Right atrium auricular region (tissue), 2 donors: Measurements from ENCODE around the gene ATAD5. TPM values are rescaled to one million over a fixed set of nuclear protein-coding genes. Genes with fewer than 3 reads are reported as not detected.

Experiments used
- DNase-seq: peaks from one replicate; pipeline ENCODE4 v3.0.0-alpha.2; 2019; ENCODE audit warnings: low spot score
- H3K27ac ChIP-seq, 2 donors: fragments of 200-600 bp; sonication (generic); 1 replicate in 1 of 2; 2 replicates in 1 of 2; pipeline ENCODE4 v1.5.1; 2016 to 2019
- H3K27me3 ChIP-seq, 2 donors: fragments of 200-600 bp; sonication (generic); one replicate each; pipeline versions ENCODE4 v1.5.1 to v1.6.0; 2017 to 2019
- H3K36me3 ChIP-seq: fragments of 200-600 bp; sonication (generic); one replicate; pipeline ENCODE4 v1.5.1; 2016
- H3K4me1 ChIP-seq, 2 donors: fragments of 200-600 bp; sonication (generic); one replicate each; pipeline versions ENCODE4 v1.5.1 to v1.6.0; 2017 to 2019
- H3K4me3 ChIP-seq, 2 donors: fragments of 200-600 bp; sonication (generic); 1 replicate in 1 of 2; 2 replicates in 1 of 2; pipeline ENCODE4 v1.5.1; 2017 to 2019; ENCODE audit warnings: mild to moderate bottlenecking in 1 of 2, moderate library complexity in 1 of 2
- H3K9me3 ChIP-seq, 2 donors: fragments of 200-600 bp; sonication (generic); one replicate each; pipeline ENCODE4 v1.5.1; 2019
- CTCF ChIP-seq, 2 donors: fragments of 200-600 bp; sonication (generic); IDR thresholded peaks; one replicate each; pipeline ENCODE4 v1.5.1; 2019; ENCODE audit warnings: antibody characterized with exemption in 2 of 2
- total RNA-seq, 2 donors: library from RNA; depleted of rRNA; stranded (reverse); fragments of >200 nt; gene quantifications; one replicate each; pipeline ENCODE4 v1.1.0, GENCODE V29; 2016

ATAD5 gene
- total RNA-seq, 2 donors from 2014 or later = 0.35 to 0.70 TPM

GRCh38 chr17:30838202-30838807 is 6.5 kb downstream of the ATAD5 start:
- H3K27ac ChIP-seq = no peak overlapping the region
- H3K36me3 ChIP-seq = no peaks in the 10 kb centered on the region
- H3K9me3 ChIP-seq = no peaks in the 10 kb centered on the region
- H3K27me3 ChIP-seq = no peaks in the 10 kb centered on the region
- no peak for TF ChIP-seq CTCF (IDR thresholded peaks at IDR 0.05)
- H3K4me1 ChIP-seq = no peaks in the 10 kb centered on the region
- no peak for DNase-seq
- no peak overlapping the region for H3K4me3 ChIP-seq

- Histone ChIP-seq H3K4me1 (no peaks in the 10 kb centered on the region), H3K27ac (no peak overlapping the region), H3K4me3 (no peak overlapping the region), H3K27me3 (no peaks in the 10 kb centered on the region), H3K9me3 (no peaks in the 10 kb centered on the region), H3K36me3 (no peaks in the 10 kb centered on the region)
- no peak for TF ChIP-seq CTCF (IDR thresholded peaks at IDR 0.05)
- DNase-seq = no peak
Measured at GRCh38 chr17:30840771-30841170, 9.0 kb downstream of the ATAD5 start.

GRCh38 chr17:30848021-30848420 is 16.3 kb downstream of the ATAD5 start:
- no peak overlapping the region for H3K27ac ChIP-seq
- no peaks in the 10 kb centered on the region for H3K9me3 ChIP-seq
- DNase-seq = no peak
- H3K36me3 ChIP-seq = no peaks in the 10 kb centered on the region
- no peak overlapping the region for H3K4me3 ChIP-seq
- no peak for TF ChIP-seq CTCF (IDR thresholded peaks at IDR 0.05)
- H3K4me1 ChIP-seq = no peaks in the 10 kb centered on the region
- H3K27me3 ChIP-seq = no peaks in the 10 kb centered on the region

GRCh38 chr17:30854146-30854545 is 22.4 kb downstream of the ATAD5 start:
- H3K27ac ChIP-seq = no peak overlapping the region
- H3K4me3 ChIP-seq = no peak overlapping the region
- DNase-seq = no peak
- H3K4me1 ChIP-seq = no peaks in the 10 kb centered on the region
- TF ChIP-seq CTCF (IDR thresholded peaks at IDR 0.05) = no peak
- no peaks in the 10 kb centered on the region for H3K9me3 ChIP-seq
- H3K27me3 ChIP-seq = no peaks in the 10 kb centered on the region
- no peaks in the 10 kb centered on the region for H3K36me3 ChIP-seq

GRCh38 chr17:30858556-30859250 is 26.9 kb downstream of the ATAD5 start:
- Histone ChIP-seq H3K4me3 (no peak overlapping the region), H3K27me3 (no peaks in the 10 kb centered on the region), H3K9me3 (no peaks in the 10 kb centered on the region), H3K4me1 (no peaks in the 10 kb centered on the region), H3K36me3 (no peaks in the 10 kb centered on the region), H3K27ac (no peak overlapping the region)
- no peak for DNase-seq
- TF ChIP-seq CTCF (IDR thresholded peaks at IDR 0.05) = no peak
